ENCODE data around the gene TMEM87B. TPM values are rescaled to one million over a fixed set of nuclear protein-coding genes. Genes with fewer than 3 reads are reported as not detected.
"Not testable (repeated sequence)": the region's sequence is repeated elsewhere in the genome, so short reads cannot be mapped to it uniquely, and the experiment has no call there.

TMEM87B gene
- total RNA-seq, 1 donor from 2014 or later, result 36.3 TPM

GRCh38 chr2:112033600-112033999, 21.5 kb upstream of the TMEM87B start:
- DNase-seq (ENCODE audit: low spot score), result peak; percentile 35

GRCh38 chr2:112034924-112035323, 20.1 kb upstream of the TMEM87B start:
- no peak for DNase-seq (ENCODE audit: low spot score)

GRCh38 chr2:112035786-112036185, 19.3 kb upstream of the TMEM87B start:
- DNase-seq (ENCODE audit: low spot score), result no peak

GRCh38 chr2:112039556-112039955, 15.5 kb upstream of the TMEM87B start:
- DNase-seq (ENCODE audit: low spot score), result not testable (repeated sequence)

- DNase-seq (ENCODE audit: low spot score), result not testable (repeated sequence)
Observed at GRCh38 chr2:112040066-112040465, 15.0 kb upstream of the TMEM87B start.

GRCh38 chr2:112041460-112041859, 13.6 kb upstream of the TMEM87B start:
- DNase-seq (ENCODE audit: low spot score), result peak; percentile 64

- no peak for DNase-seq (ENCODE audit: low spot score)
Observed at GRCh38 chr2:112045446-112046014, 9.5 kb upstream of the TMEM87B start.

GRCh38 chr2:112046231-112046630, 8.8 kb upstream of the TMEM87B start:
- DNase-seq (ENCODE audit: low spot score), result no peak

- DNase-seq (ENCODE audit: low spot score), result no peak
Observed at GRCh38 chr2:112047537-112048235, 7.4 kb upstream of the TMEM87B start.

- DNase-seq (ENCODE audit: low spot score), result no peak
Observed at GRCh38 chr2:112048236-112048592, 6.9 kb upstream of the TMEM87B start.

GRCh38 chr2:112048887-112049286, 6.2 kb upstream of the TMEM87B start:
- peak; percentile 61 for DNase-seq (ENCODE audit: low spot score)

- DNase-seq (ENCODE audit: low spot score), result no peak
Observed at GRCh38 chr2:112050316-112050715, 4.8 kb upstream of the TMEM87B start.

- DNase-seq (ENCODE audit: low spot score), result peak; percentile 98
Observed at GRCh38 chr2:112053917-112054846, 887 bp upstream of the TMEM87B start.

GRCh38 chr2:112055730-112056625, 909 bp downstream of the TMEM87B start:
- DNase-seq (ENCODE audit: low spot score), result peak; percentile 65

- DNase-seq (ENCODE audit: low spot score), result no peak
Observed at GRCh38 chr2:112056626-112056987, 1.5 kb downstream of the TMEM87B start.

- no peak for DNase-seq (ENCODE audit: low spot score)
Observed at GRCh38 chr2:112059671-112060070, 4.6 kb downstream of the TMEM87B start.

- DNase-seq (ENCODE audit: low spot score), result no peak
Observed at GRCh38 chr2:112061299-112061698, 6.2 kb downstream of the TMEM87B start.

GRCh38 chr2:112061840-112062239, 6.8 kb downstream of the TMEM87B start:
- DNase-seq (ENCODE audit: low spot score), result no peak

GRCh38 chr2:112062894-112063293, 7.8 kb downstream of the TMEM87B start:
- DNase-seq (ENCODE audit: low spot score), result no peak

GRCh38 chr2:112065486-112065885, 10.4 kb downstream of the TMEM87B start:
- no peak for DNase-seq (ENCODE audit: low spot score)

GRCh38 chr2:112065966-112066365, 10.9 kb downstream of the TMEM87B start:
- no peak for DNase-seq (ENCODE audit: low spot score)

- not testable (repeated sequence) for DNase-seq (ENCODE audit: low spot score)
Observed at GRCh38 chr2:112069794-112070193, 14.7 kb downstream of the TMEM87B start.

All from mucosa of gallbladder (tissue), 1 donor.